IMR-90 (cell line): ENCODE measurements around the gene CRTC1. TPM values are rescaled to one million over a fixed set of nuclear protein-coding genes. Genes with fewer than 3 reads are reported as not detected.

ENCODE experiments used
- ATAC-seq: fragments of 200-7000 bp; cut with Tn5 transposase; 2 replicates; pipeline ENCODE4 v1.9.1; 2020; ENCODE audit warnings: low read depth, mild to moderate bottlenecking, moderate library complexity
- BruUV-seq: library from RNA; stranded (reverse); fragments of 400-500 nt; replicated peaks from 2 replicates; lab custom pipeline; 2021; lab: Mats Ljungman, UMichigan
- CTCF ChIA-PET: fragments of 300-600 bp; formaldehyde crosslinking; extraction: SDS; loops from one replicate; lab custom pipeline; 2021; ENCODE audit warnings: antibody characterized with exemption; lab: Yijun Ruan, JAX
- POLR2A ChIA-PET: fragments of 300-600 bp; sonication (Branson Sonifier 250); formaldehyde crosslinking; loops from one replicate; lab custom pipeline; 2022; ENCODE audit warnings: antibody characterized with exemption; ENCODE audit not compliant: unreplicated experiment; lab: Charles Lee
- DNase-seq: peaks from one replicate; pipeline ENCODE4 v3.0.0; 2013
- H2AFZ ChIP-seq: replicated peaks from 2 replicates; pipeline ENCODE3; 2013; ENCODE audit warnings: low read length, mild to moderate bottlenecking; ENCODE audit not compliant: poor library complexity
- H2AK5ac ChIP-seq: 2 replicates; pipeline ENCODE4 v1.6.1; 2013; ENCODE audit warnings: low read depth, low read length, inconsistent platforms
- H2AK9ac ChIP-seq: replicated peaks from 2 replicates; pipeline ENCODE3; 2013; ENCODE audit warnings: mild to moderate bottlenecking, low read depth, low read length, moderate library complexity; ENCODE audit not compliant: poor library complexity
- H2BK120ac ChIP-seq: 2 replicates; pipeline ENCODE4 v1.6.1; 2013; ENCODE audit warnings: low read depth, low read length, inconsistent platforms
- H2BK15ac ChIP-seq: 3 replicates; pipeline ENCODE4 v1.6.1; 2013; ENCODE audit warnings: low read depth, low read length, inconsistent platforms
- H2BK20ac ChIP-seq: 2 replicates; pipeline ENCODE4 v1.6.1; 2013; ENCODE audit warnings: low read depth, mild to moderate bottlenecking, inconsistent platforms, low read length, moderate library complexity
- H2BK5ac ChIP-seq: 2 replicates; pipeline ENCODE4 v1.6.1; 2013; ENCODE audit warnings: mild to moderate bottlenecking, low read depth, low read length, inconsistent platforms; ENCODE audit not compliant: poor library complexity, severe bottlenecking
- H3K14ac ChIP-seq: replicated peaks from 2 replicates; pipeline ENCODE4 v1.6.1; 2013; ENCODE audit warnings: low read depth, low read length, inconsistent platforms
- H3K18ac ChIP-seq: 2 replicates; pipeline ENCODE4 v1.6.1; 2013; ENCODE audit warnings: low read depth, low read length, control low read depth
- H3K23ac ChIP-seq: 2 replicates; pipeline ENCODE4 v1.6.1; 2013; ENCODE audit warnings: low read depth, low read length, inconsistent platforms
- H3K27ac ChIP-seq: 2 replicates; pipeline ENCODE4 v1.5.1; 2013; ENCODE audit warnings: mild to moderate bottlenecking, control low read depth, low read length; ENCODE audit not compliant: insufficient read depth
- H3K27me3 ChIP-seq: 2 replicates; pipeline ENCODE4 v1.6.1; 2013; ENCODE audit warnings: low read length; ENCODE audit not compliant: control insufficient read depth, insufficient read depth
- H3K36me3 ChIP-seq: 2 replicates; pipeline ENCODE4 v1.6.1; 2013; ENCODE audit warnings: low read length, mixed read lengths; ENCODE audit not compliant: control insufficient read depth, insufficient read depth
- H3K4ac ChIP-seq: 2 replicates; pipeline ENCODE4 v1.6.1; 2013; ENCODE audit warnings: low read depth, low read length, inconsistent platforms
- H3K4me1 ChIP-seq: 2 replicates; pipeline ENCODE4 v1.6.1; 2013; ENCODE audit warnings: low read length, mixed read lengths; ENCODE audit not compliant: control insufficient read depth, insufficient read depth
- H3K4me2 ChIP-seq: 2 replicates; pipeline ENCODE4 v1.6.1; 2013; ENCODE audit warnings: low read depth, mild to moderate bottlenecking, control low read depth, low read length, moderate library complexity
- H3K4me3 ChIP-seq: 2 replicates; pipeline ENCODE4 v1.5.1; 2013; ENCODE audit warnings: low read depth, mild to moderate bottlenecking, control low read depth, low read length, moderate library complexity; ENCODE audit not compliant: insufficient read depth
- H3K56ac ChIP-seq: 2 replicates; pipeline ENCODE4 v1.6.1; 2013; ENCODE audit warnings: low read length, inconsistent platforms; ENCODE audit not compliant: insufficient read depth; ENCODE audit errors: extremely low read depth
- H3K79me1 ChIP-seq, 2 experiments: 2 replicates each; pipeline ENCODE4 v1.6.1; 2013; ENCODE audit warnings: low read length in 2 of 2, inconsistent platforms in 1 of 2, low read depth in 1 of 2
- H3K9ac ChIP-seq: 2 replicates; pipeline ENCODE4 v1.6.1; 2013; ENCODE audit warnings: low read depth, low read length, control low read depth
- H3K9me1 ChIP-seq: 2 replicates; pipeline ENCODE4 v1.6.1; 2013; ENCODE audit warnings: low read length, inconsistent platforms; ENCODE audit not compliant: insufficient read depth
- H3K9me3 ChIP-seq: 2 replicates; pipeline ENCODE4 v1.6.1; 2013; ENCODE audit warnings: low read length; ENCODE audit not compliant: control insufficient read depth, insufficient read depth
- H4K20me1 ChIP-seq: 2 replicates; pipeline ENCODE4 v1.6.1; 2013; ENCODE audit warnings: low read length, inconsistent platforms; ENCODE audit not compliant: insufficient read depth
- H4K5ac ChIP-seq: 2 replicates; pipeline ENCODE4 v1.6.1; 2013; ENCODE audit warnings: mild to moderate bottlenecking, low read depth, low read length, control low read depth
- H4K8ac ChIP-seq, 2 experiments: 2 replicates each; pipeline ENCODE4 v1.6.1; 2013; ENCODE audit warnings: low read depth in 2 of 2, low read length in 2 of 2, control low read depth in 1 of 2, inconsistent platforms in 1 of 2
- H4K91ac ChIP-seq: 2 replicates; pipeline ENCODE4 v1.6.1; 2013; ENCODE audit warnings: low read depth, low read length, inconsistent platforms; ENCODE audit not compliant: insufficient read depth
- BHLHE40 ChIP-seq: fragments of 150-350 bp; IDR thresholded peaks from 2 replicates; pipeline ENCODE4 v1.6.1; 2016; ENCODE audit warnings: mild to moderate bottlenecking, low read depth, low read length
- CHD1 ChIP-seq: IDR thresholded peaks from 2 replicates; pipeline ENCODE4 v1.6.1; 2012; ENCODE audit warnings: low read depth, low read length, improper control_type of control experiment
- FOS ChIP-seq: fragments of 150-350 bp; IDR thresholded peaks from 2 replicates; pipeline ENCODE4 v1.6.1; 2016; ENCODE audit warnings: low read depth, low read length
- MAFK ChIP-seq: IDR thresholded peaks from 2 replicates; pipeline ENCODE4 v1.6.1; 2012; ENCODE audit warnings: low read depth, low read length, improper control_type of control experiment
- MAZ ChIP-seq: IDR thresholded peaks from 2 replicates; pipeline ENCODE4 v1.6.1; 2012; ENCODE audit warnings: low read depth, mild to moderate bottlenecking, low read length, improper control_type of control experiment, moderate library complexity, borderline replicate concordance
- NFE2L2 ChIP-seq: fragments of 150-350 bp; IDR thresholded peaks from 2 replicates; pipeline ENCODE4 v1.6.1; 2016; ENCODE audit warnings: low read depth, mild to moderate bottlenecking, low read length
- RFX5 ChIP-seq: IDR thresholded peaks from 2 replicates; pipeline ENCODE4 v1.8.0; 2012; ENCODE audit warnings: low read depth, mild to moderate bottlenecking, low read length, moderate library complexity
- SMC3 ChIP-seq: fragments of 150-350 bp; IDR thresholded peaks from 2 replicates; pipeline ENCODE4 v1.6.1; 2016; ENCODE audit warnings: low read depth, mild to moderate bottlenecking, antibody characterized with exemption, low read length, moderate library complexity
- USF2 ChIP-seq: fragments of 150-350 bp; IDR thresholded peaks from 2 replicates; pipeline ENCODE4 v1.6.1; 2017; ENCODE audit warnings: mild to moderate bottlenecking, antibody characterized with exemption, low read length, low read depth
- WGBS, 2 experiments: methylation state at CpG; one replicate each; pipeline versions ENCODE4 v1.1.5 to v1.1.7; 2013; ENCODE audit warnings: missing lambda C conversion rate in 2 of 2; ENCODE audit not compliant: insufficient read length in 1 of 2; ENCODE audit errors: extremely low coverage in 2 of 2; 5-methylcytosine and 5-hydroxymethylcytosine counted together
- dilution Hi-C: fragments of 300-500 bp; cut with HindIII; formaldehyde crosslinking; loops from one replicate; pipeline ENCODE4 v1.14.3; 2018; ENCODE audit warnings: low sequenced_read_pairs; ENCODE audit not compliant: unreplicated experiment
- in situ Hi-C: fragments of 300-500 bp; cut with MboI; formaldehyde crosslinking; loops from 3 replicates; pipeline ENCODE4 v1.14.3; 2019; ENCODE audit warnings: low sequenced_read_pairs, inconsistent platforms, mixed read lengths
- intact Hi-C: fragments of 100-400 bp; cut with micrococcal nuclease; formaldehyde crosslinking; loops from 2 replicates; pipeline ENCODE4 v1.10.0; 2022
- polyA plus RNA-seq, 3 experiments: library from polyadenylated mRNA; depleted of rRNA; stranded (reverse); fragments of >200 nt; gene quantifications; 2 replicates each; pipeline ENCODE4 v1.2.3, GENCODE V29; 2012; ENCODE audit warnings: low replicate concordance in 1 of 3
- total RNA-seq: library from RNA; depleted of rRNA; stranded (reverse); fragments of >200 nt; gene quantifications from 2 replicates; pipeline ENCODE4 v1.2.3, GENCODE V29; 2012
- TF ChIP-seq, protein P1 (sequence below): fragments of 150-350 bp; IDR thresholded peaks from 2 replicates; pipeline ENCODE4 v1.6.1; 2016; ENCODE audit warnings: low read depth, mild to moderate bottlenecking, low read length, moderate library complexity, borderline replicate concordance

CRTC1 gene
- total and polyA plus RNA-seq, 2 of the 4 experiments (the other 2 are of a cell fraction) = 0.18 to 5.7 TPM

DNA sequence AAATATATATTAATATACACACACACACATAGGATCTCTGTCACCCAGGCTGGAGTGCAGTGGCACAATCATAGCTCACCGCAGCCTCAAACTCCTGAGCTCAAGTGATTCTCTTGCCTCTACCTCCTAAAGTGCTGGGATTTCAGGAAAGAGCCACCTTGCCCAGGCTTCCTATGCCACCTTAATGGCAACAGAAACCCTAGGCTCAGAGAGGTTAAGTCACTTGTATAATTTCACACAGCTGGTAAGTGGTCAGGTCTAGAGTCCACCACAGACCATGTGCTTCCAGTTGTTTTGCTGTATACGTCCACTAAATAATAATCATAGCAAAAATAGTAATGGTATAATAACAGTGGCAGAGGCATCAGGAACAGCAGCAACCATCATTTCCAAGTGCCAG, 147.0 kb downstream of the CRTC1 start:
- BruUV-seq = no TSS peak
- dilution Hi-C loops = no loop called here
- in situ Hi-C loops = no loop called here

More for the DNA sequence above, 147.0 kb downstream of the CRTC1 start:
- Histone ChIP-seq H3K18ac (no peak overlapping the region), H2AK9ac (no peak overlapping the region), H3K79me1 (peaks cover 0 to 32% of the 10 kb centered on the region in 2 experiments; a peak in 2 of 4 replicates), H4K8ac (no peak overlapping the region), H4K91ac (no peak overlapping the region), H2AK5ac (no peak overlapping the region), H4K20me1 (peaks cover 36% of the 10 kb centered on the region), H2BK5ac (no peak overlapping the region), H2BK120ac (no peak overlapping the region), H3K27ac (no peak overlapping the region), H3K14ac (no peak overlapping the region), H3K9ac (no peak overlapping the region), H3K9me3 (peaks cover 9% of the 10 kb centered on the region), H3K9me1 (peaks cover 7% of the 10 kb centered on the region; the same call in 1 of the 2 replicates), H3K4me1 (peaks cover 10% of the 10 kb centered on the region), H4K5ac (no peak overlapping the region), H3K27me3 (no peaks in the 10 kb centered on the region), H2AFZ (no peak overlapping the region), H2BK20ac (no peak overlapping the region), H3K36me3 (peaks cover 4% of the 10 kb centered on the region), H3K4me2 (no peak overlapping the region), H3K56ac (no peak overlapping the region), H3K4me3 (no peak overlapping the region), H3K4ac (no peak overlapping the region), H3K23ac (no peak overlapping the region), H2BK15ac (no peak overlapping the region)
- ChIA-PET POLR2A (no interaction called here), CTCF (no interaction called here)
- no CpG with 5 or more reads among the region's 2 CpGs for WGBS, 2 experiments
- TF ChIP-seq FOS = no peak
- TF ChIP-seq BHLHE40 = no peak
- no peak for TF ChIP-seq MAZ
- TF ChIP-seq, protein P1, sequence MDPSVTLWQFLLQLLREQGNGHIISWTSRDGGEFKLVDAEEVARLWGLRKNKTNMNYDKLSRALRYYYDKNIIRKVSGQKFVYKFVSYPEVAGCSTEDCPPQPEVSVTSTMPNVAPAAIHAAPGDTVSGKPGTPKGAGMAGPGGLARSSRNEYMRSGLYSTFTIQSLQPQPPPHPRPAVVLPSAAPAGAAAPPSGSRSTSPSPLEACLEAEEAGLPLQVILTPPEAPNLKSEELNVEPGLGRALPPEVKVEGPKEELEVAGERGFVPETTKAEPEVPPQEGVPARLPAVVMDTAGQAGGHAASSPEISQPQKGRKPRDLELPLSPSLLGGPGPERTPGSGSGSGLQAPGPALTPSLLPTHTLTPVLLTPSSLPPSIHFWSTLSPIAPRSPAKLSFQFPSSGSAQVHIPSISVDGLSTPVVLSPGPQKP = no peak
- TF ChIP-seq SMC3 = no peak
- no peak for TF ChIP-seq NFE2L2
- no peak for TF ChIP-seq USF2
- no peak for TF ChIP-seq CHD1
- no peak for TF ChIP-seq RFX5
- no peak for TF ChIP-seq MAFK
- ATAC-seq (no peak), DNase-seq (no peak)
- intact Hi-C loops = loop anchor here (5.0 kb wide), 1 partner anchor 243 kb away; the partner anchor contains the start of gene REX1BD
